GM06990 (cell line): ENCODE measurements around the gene IDUA.

Source experiments
- DNase-seq: peaks from one replicate; pipeline ENCODE4 v3.0.0-alpha.2; 2011; ENCODE audit not compliant: insufficient read length; ENCODE audit errors: extremely low read depth
- H3K27me3 ChIP-seq: replicated peaks from 2 replicates; pipeline ENCODE4 v1.6.0; 2011; ENCODE audit warnings: low read length; ENCODE audit not compliant: control insufficient read depth, insufficient read depth
- H3K36me3 ChIP-seq: 2 replicates; pipeline ENCODE4 v1.5.1; 2011; ENCODE audit warnings: low read length; ENCODE audit not compliant: control insufficient read depth, insufficient read depth
- H3K4me3 ChIP-seq: replicated peaks from 2 replicates; pipeline ENCODE4 v1.5.1; 2011; ENCODE audit warnings: low read depth, mild to moderate bottlenecking, control low read depth, low read length
- TF ChIP-seq, protein P1 (sequence below): IDR thresholded peaks from 2 replicates; pipeline ENCODE4 v1.5.1; 2011; ENCODE audit warnings: low read length, control low read depth, mild to moderate bottlenecking, inconsistent platforms; ENCODE audit not compliant: insufficient read depth, poor library complexity, severe bottlenecking

The IDUA gene

DNA sequence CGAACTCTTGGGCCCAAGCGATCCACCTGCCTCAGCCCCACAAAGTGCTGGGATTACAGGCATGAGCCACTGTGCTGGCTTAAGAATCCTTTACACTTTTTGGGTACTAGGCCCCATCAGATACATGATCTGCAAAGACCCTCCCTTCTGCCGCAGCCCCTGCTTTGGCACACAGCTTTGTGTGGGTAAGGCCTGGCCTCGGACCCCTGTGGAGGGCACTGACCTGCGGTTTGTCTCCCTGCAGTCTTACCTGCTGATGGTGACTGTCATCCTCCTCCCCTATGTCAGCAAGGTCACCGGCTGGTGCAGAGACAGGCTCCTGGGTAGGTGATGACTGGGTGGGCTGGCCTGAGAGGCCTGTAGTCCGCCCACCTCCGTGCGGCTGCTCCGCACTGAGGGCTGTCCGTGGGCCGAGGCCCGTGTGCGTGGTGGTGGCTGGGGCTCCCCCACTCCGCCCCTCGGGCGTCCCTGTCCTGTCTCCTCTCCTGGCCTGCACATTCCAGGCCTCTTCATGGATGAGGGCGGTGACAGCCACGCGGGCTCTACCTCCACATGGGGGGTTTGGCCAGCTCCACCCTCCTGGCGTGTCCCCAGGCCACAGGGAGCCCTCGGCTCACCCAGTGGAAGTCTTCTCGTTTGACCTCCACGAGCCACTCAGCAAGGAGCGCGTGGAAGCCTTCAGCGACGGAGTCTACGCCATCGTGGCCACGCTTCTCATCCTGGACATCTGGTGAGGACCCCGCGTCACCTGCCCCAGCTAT lies 31.5 kb upstream of the IDUA start:
- DNase-seq = no peak
- TF ChIP-seq, protein P1, sequence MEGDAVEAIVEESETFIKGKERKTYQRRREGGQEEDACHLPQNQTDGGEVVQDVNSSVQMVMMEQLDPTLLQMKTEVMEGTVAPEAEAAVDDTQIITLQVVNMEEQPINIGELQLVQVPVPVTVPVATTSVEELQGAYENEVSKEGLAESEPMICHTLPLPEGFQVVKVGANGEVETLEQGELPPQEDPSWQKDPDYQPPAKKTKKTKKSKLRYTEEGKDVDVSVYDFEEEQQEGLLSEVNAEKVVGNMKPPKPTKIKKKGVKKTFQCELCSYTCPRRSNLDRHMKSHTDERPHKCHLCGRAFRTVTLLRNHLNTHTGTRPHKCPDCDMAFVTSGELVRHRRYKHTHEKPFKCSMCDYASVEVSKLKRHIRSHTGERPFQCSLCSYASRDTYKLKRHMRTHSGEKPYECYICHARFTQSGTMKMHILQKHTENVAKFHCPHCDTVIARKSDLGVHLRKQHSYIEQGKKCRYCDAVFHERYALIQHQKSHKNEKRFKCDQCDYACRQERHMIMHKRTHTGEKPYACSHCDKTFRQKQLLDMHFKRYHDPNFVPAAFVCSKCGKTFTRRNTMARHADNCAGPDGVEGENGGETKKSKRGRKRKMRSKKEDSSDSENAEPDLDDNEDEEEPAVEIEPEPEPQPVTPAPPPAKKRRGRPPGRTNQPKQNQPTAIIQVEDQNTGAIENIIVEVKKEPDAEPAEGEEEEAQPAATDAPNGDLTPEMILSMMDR = no peak
- Histone ChIP-seq H3K27me3 (no peaks in the 10 kb centered on the region), H3K4me3 (no peak overlapping the region), H3K36me3 (peaks cover 6% of the 10 kb centered on the region)

DNA sequence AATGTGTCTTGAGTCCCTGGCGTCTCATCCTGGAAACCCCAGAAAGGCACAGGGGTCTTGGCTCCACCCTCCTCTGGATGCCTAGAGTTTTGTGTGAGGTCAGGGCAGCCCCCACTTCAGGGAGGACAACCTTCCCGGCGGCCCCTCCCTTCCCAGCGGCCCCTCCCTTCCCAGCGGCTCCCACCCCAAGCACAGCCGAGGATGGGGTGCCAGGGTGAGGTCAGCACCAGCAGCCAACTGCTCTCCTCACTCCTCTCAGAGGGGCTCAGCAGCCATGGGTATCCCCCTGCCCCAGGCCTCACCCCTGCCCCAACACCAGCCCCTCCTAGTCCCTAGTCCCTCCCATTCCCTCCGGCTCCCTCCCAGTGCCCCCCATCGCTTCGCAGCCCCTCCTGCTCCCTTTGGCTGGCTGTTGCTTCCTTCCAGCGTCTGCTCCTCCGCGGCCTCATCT lies 30.9 kb upstream of the IDUA start:
- TF ChIP-seq, protein P1 = no peak
- DNase-seq = no peak
- Histone ChIP-seq H3K36me3 (peaks cover 6% of the 10 kb centered on the region), H3K27me3 (no peaks in the 10 kb centered on the region), H3K4me3 (no peak overlapping the region)

DNA sequence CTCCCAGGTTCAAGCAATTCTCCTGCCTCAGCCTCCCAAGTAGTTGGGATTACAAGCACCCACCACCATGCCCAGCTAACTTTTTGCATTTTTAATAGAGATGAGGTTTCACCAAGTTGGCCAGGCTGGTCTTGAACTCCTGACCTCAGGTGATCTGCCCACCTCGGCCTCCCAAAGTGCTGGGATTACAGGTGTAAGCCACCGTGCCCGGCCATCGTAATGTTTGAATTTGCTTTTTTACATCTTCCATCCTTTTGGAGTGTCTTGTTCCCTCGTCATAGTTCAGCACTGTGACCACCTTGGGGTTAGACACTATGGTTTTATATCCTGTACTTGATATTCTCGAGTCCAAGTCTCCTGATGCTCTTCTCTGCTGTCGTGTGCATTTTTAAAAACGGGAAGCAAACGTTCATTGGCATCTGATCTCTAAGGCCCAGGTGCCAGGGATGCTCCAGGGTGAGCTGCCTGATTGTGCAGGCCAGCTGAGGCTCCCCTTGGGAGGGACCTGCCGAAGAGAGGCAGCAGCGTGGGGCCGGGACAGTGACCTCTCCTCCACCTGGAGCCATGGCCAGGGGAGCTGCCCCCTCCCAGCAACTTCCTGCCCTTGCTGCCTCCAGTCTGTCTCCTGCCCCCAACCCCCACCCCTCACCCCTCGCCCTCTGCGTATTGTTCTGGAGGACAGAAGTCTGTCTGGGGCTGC lies 30.2 kb upstream of the IDUA start:
- H3K27me3 ChIP-seq = no peaks in the 10 kb centered on the region
- TF ChIP-seq, protein P1 = no peak
- H3K4me3 ChIP-seq = no peak overlapping the region
- peaks cover 6% of the 10 kb centered on the region for H3K36me3 ChIP-seq
- DNase-seq = no peak

DNA sequence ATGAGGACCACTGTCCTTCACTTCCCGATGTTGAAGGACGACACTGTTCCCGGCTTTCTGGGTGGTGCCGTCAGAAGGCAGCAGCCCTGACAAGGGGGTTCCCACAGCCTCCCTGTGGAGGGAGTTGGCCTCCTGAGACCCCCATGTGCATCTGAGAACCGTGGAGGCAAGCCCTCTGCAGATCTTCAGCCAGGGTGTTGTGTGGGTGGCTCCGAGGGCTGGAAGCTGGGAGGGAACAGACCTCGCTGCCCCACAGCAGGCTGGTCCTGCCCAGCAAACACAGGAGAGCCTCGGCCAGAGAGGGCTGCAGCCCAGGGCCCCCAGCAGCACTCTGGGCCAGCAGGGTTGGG lies 29.6 kb upstream of the IDUA start:
- TF ChIP-seq, protein P1 = no peak
- Histone ChIP-seq H3K36me3 (peaks cover 9% of the 10 kb centered on the region), H3K4me3 (no peak overlapping the region), H3K27me3 (no peaks in the 10 kb centered on the region)
- DNase-seq = no peak

DNA sequence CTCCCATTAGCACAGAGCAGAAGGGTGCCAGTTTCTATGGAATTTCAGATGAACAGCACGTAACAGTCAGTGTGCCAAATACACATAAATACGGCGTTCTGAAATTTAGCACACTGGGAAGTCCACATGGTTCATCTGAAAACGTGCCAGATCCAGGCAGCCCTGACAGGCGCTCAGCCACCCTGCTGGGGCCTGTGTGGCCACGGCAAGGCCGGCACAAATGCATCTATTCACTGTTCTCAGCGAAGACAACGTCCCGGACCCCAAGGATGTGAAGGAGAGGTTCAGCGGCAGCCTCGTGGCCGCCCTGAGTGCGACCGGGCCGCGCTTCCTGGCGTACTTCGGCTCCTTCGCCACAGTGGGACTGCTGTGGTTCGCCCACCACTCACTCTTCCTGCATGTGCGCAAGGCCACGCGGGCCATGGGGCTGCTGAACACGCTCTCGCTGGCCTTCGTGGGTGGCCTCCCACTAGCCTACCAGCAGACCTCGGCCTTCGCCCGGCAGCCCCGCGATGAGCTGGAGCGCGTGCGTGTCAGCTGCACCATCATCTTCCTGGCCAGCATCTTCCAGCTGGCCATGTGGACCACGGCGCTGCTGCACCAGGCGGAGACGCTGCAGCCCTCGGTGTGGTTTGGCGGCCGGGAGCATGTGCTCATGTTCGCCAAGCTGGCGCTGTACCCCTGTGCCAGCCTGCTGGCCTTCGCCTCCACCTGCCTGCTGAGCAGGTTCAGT lies 29.1 kb upstream of the IDUA start:
- peaks cover 9% of the 10 kb centered on the region for H3K36me3 ChIP-seq
- H3K4me3 ChIP-seq = no peak overlapping the region
- DNase-seq = no peak
- H3K27me3 ChIP-seq = no peaks in the 10 kb centered on the region
- TF ChIP-seq, protein P1 = no peak
